Medulla oblongata (tissue), 1 donor: Measurements from ENCODE around the gene CYP20A1.
"Not testable (repeated sequence)": the region's sequence is repeated elsewhere in the genome, so short reads cannot be mapped to it uniquely, and the experiment has no call there.

Source experiments
- DNase-seq: peaks from one replicate; pipeline ENCODE4 v3.0.0-alpha.2; 2015; ENCODE audit errors: extremely low spot score

Gene CYP20A1

GRCh38 chr2:203238704-203239526, at the start of gene CYP20A1:
Gene CYP20A1, plus strand, starts transcription at chr2:203239018. Its CDS starts 45 bp downstream, at chr2:203239063.
- DNase-seq, result peak; percentile 96

- not testable (repeated sequence) for DNase-seq
Observed at GRCh38 chr2:203190547-203190946, 48.3 kb upstream of the CYP20A1 start.

GRCh38 chr2:203191026-203191425, 47.8 kb upstream of the CYP20A1 start:
- not testable (repeated sequence) for DNase-seq

GRCh38 chr2:203191961-203192360, 46.9 kb upstream of the CYP20A1 start:
- no peak for DNase-seq

DNA sequence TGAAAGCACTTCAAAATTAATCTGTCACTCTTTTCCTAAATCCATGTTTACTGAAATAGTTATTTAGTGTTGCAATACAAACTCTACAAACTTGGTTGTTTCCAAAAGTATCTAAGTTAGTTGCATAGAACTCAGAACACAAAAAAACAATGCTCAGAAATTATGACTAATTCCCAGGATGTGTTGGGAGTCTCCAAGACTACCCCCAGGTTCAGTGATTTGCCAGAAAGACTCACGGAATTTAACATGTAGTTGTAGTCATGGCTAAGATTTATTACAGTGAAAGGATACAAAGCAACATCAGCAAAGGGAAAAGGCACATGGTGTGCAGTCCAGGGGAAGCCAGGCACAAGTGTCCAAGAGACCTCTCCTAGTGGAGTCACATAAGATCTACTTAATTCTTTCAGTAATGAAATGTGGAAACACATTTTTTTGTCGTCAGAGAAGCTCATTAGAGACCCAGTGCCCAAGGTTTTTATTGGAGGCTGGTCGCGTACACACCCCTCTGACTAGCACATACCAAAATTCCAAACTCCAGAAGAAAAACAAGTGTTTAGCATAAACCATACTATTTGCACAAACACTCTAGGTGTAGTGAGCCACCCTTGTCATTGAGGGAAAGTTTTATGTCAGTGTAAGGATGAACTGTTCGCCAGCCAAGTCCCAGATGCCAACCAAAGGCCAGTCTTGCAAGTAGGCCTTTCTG, 43.3 kb upstream of the CYP20A1 start:
- no peak for DNase-seq

DNA sequence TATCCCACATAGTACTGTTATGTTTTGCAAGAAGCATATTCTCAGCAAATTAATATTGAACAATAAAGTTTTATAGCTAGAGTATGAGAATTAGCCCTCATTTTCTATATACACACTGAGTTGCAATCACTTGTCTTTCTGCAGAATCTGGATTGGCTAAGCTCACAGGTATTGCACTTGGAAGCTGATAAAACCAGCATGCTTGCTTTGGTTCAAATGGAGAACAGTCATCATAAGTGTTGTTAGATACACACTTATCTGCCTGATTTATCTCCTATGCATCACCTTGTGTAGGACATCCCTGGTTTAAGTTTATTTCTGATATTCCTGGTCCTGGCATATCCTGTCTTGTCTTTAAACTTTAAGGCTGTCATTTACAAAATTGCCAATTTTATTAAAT, 38.0 kb upstream of the CYP20A1 start:
- no peak for DNase-seq

GRCh38 chr2:203201426-203201825, 37.4 kb upstream of the CYP20A1 start:
- peak; percentile 12 for DNase-seq

GRCh38 chr2:203209538-203209937, 29.3 kb upstream of the CYP20A1 start:
- DNase-seq, result no peak

GRCh38 chr2:203225423-203226039, 13.3 kb upstream of the CYP20A1 start:
- no peak for DNase-seq

DNA sequence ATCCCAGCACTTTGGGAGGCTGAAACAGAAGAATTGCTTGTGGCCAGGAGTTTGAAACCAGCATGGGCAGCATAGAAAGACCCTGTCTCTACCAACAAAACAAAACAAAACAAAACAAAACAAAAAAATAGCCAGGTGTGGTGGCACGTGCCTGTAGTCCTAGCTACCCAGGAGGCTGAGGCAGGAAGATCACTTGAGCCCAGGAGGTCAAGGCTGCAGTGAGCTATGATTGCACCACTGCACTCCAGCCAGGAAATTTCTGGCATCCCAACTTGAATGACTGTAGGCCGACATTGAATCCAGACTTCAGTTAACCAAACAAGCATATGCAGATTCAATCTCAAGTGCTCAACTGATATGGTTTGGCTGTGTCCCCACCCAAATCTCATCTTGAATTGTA, 9.1 kb upstream of the CYP20A1 start:
- not testable (repeated sequence) for DNase-seq

DNA sequence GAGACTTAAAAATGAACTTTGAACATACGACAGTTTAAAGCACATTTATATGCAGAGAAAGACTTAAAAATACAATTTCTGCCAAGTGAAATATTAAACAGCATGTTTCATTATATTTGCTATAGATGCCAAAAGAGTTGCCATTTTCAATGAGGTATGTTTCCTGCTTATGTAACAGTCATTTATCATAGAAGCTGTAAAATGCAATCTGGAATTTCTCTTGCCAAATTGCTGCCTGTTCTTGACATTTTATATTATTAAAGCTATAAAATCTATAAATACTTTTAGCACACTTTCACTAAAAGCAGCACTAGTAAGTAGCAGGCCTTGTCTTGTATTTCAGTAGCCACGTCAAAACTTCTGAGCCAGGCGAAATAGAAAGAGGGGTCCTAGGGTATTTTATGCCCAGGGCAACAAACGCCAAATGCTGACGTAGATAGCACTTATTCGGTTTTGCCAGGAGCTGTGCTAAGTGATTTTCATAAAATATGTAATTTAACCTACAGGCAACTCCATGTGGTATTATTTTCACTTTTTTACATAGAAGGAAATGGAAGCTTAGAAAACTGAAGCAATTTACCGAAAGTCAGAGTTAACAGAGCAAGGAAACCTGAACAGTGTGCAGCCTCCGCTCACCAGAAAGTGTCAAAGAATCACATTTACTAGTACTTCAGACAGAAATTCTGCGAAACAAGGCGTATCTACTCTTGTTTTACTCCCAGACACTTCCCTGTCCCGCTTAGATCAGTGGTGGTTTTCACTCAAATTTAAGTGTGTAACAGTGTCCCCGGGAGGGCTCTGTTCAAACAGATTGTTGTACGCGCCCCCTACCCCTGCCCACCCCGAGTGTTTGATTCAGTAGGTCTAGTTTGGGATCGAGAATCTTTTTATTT, 1.2 kb upstream of the CYP20A1 start:
- DNase-seq, result no peak

GRCh38 chr2:203238292-203238703, 520 bp upstream of the CYP20A1 start:
- no peak for DNase-seq

- DNase-seq, result no peak
Observed at GRCh38 chr2:203240491-203240890, 1.7 kb downstream of the CYP20A1 start.

- DNase-seq, result no peak
Observed at GRCh38 chr2:203242518-203242917, 3.7 kb downstream of the CYP20A1 start.

GRCh38 chr2:203246646-203247045, 7.8 kb downstream of the CYP20A1 start:
- DNase-seq, result no peak

GRCh38 chr2:203252818-203253217, 14.0 kb downstream of the CYP20A1 start:
- no peak for DNase-seq

- not testable (repeated sequence) for DNase-seq
Observed at GRCh38 chr2:203253422-203254095, 14.7 kb downstream of the CYP20A1 start.

DNA sequence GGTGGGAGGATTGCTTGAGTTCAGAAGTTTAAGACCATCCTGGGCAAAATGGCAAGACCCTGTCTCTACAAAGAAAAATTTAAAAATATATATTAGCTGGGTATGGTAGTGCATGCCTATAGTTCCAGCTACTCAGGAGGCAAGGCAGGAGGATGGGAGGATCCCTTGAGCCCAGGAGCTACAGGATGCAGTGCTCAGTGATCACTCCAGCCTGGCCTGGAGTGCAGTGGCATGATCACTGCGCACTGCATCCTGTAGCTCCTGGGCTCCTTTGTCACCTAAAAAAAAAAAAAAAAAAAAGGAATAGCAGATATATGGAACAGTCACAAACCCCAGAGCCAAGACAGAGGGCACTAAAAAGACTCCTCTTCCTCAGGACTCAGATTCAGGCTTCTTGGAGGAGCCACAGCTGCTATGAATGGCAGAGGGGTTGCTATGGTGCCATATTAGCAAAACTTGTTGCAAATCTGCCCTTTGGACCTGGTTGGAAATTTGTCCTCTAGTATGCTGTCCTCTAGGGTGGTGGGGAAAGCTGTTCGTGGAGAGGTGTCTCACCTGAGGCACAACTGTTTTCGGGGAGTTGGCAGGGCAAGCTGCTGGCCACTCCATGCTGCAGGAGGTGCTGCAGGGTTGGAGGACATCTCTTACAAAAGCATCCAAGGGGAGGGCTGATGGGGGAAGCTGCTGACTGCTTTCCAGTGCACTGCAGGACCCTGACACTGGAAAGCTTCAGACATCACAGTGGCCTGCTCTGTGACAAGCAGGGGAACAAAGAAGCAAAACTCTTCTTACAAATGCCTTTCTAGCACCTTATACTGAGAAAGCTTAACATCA, 22.7 kb downstream of the CYP20A1 start:
- DNase-seq, result no peak

DNA sequence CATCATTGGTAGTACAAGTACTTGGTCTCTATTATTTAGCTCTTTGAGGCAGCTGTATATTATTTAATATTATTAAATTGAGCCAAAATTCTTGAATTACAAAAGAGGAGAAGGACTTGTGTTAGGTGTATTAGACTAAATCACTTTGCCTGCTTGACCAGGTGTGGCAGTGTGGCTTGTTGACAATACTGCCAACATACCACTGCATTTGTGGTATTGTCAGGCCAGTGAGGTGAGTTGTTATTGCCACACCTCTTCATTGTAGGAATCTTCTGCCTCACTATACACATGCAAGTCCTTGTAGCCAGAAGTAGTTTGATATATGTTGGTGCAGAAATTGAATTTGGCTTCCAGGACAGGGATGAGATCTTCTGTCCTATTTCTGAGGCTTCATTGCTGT, 40.5 kb downstream of the CYP20A1 start:
- DNase-seq, result no peak

DNA sequence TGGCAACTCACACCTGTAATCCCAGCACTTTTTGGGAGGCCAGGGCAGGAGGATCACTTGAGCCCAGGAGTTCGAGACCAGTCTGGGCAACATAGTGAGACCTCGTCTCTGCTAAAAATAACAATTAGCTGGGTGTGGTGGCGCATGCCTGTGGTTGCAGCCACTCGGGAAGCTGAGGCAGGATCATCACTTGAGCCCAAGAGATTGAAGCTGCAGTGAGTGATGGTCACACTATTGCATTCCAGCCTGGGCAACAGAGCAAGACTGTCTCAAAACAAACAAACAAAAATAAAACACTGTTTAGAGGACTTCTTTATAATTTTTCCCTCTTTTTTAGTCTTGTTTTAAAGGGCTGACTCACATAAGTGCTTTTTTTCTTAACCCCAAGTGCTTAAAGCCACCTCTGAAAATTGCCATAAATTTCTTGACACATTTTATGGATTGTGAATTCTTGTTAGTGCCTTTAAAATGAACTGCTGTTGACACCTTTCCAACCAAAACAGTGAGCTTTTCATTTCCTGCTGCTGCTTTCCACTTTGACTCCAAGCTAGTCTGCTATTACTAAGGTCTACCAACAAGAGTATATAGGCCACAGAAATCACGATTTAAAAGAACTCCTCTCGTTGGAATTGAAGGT, 41.7 kb downstream of the CYP20A1 start:
- no peak for DNase-seq
